Ammon's horn (tissue), 1 donor: ENCODE data around the gene MCU.

Experiments used
- DNase-seq: peaks from one replicate; pipeline ENCODE4 v3.0.0-alpha.2; 2016; ENCODE audit warnings: low spot score

Gene MCU

GRCh38 chr10:72802763-72803505, 111.0 kb downstream of the MCU start:
- no peak for DNase-seq

- no peak for DNase-seq
Observed at GRCh38 chr10:72808001-72808400, 116.1 kb downstream of the MCU start.

GRCh38 chr10:72809006-72809405, 117.1 kb downstream of the MCU start:
- no peak for DNase-seq

GRCh38 chr10:72810976-72811375, 119.0 kb downstream of the MCU start:
- DNase-seq, result no peak

GRCh38 chr10:72812415-72812752, 120.4 kb downstream of the MCU start:
- no peak for DNase-seq

GRCh38 chr10:72812753-72813430, 120.9 kb downstream of the MCU start:
- no peak for DNase-seq

GRCh38 chr10:72814099-72814790, 122.3 kb downstream of the MCU start:
- DNase-seq, result peak; percentile 48

- DNase-seq, result no peak
Observed at GRCh38 chr10:72816565-72816964, 124.6 kb downstream of the MCU start.

GRCh38 chr10:72818076-72818475, 126.1 kb downstream of the MCU start:
- DNase-seq, result no peak

GRCh38 chr10:72819053-72819452, 127.1 kb downstream of the MCU start:
- no peak for DNase-seq

- no peak for DNase-seq
Observed at GRCh38 chr10:72821606-72822005, 129.7 kb downstream of the MCU start.

- no peak for DNase-seq
Observed at GRCh38 chr10:72822342-72822986, 130.5 kb downstream of the MCU start.

GRCh38 chr10:72825163-72825562, 133.2 kb downstream of the MCU start:
- no peak for DNase-seq

GRCh38 chr10:72826346-72826745, 134.4 kb downstream of the MCU start:
- DNase-seq, result no peak

- DNase-seq, result no peak
Observed at GRCh38 chr10:72828294-72828693, 136.4 kb downstream of the MCU start.

- DNase-seq, result no peak
Observed at GRCh38 chr10:72830625-72831024, 138.7 kb downstream of the MCU start.

- DNase-seq, result no peak
Observed at GRCh38 chr10:72831696-72832409, 139.9 kb downstream of the MCU start.

GRCh38 chr10:72832701-72833100, 140.8 kb downstream of the MCU start:
- DNase-seq, result no peak

GRCh38 chr10:72834183-72834825, 142.4 kb downstream of the MCU start:
- DNase-seq, result peak; percentile 89

GRCh38 chr10:72840319-72840718, 148.4 kb downstream of the MCU start:
- DNase-seq, result no peak

GRCh38 chr10:72841487-72841886, 149.5 kb downstream of the MCU start:
- no peak for DNase-seq

- no peak for DNase-seq
Observed at GRCh38 chr10:72842164-72842563, 150.2 kb downstream of the MCU start.
